ENCODE data around the gene ITGAX. TPM values are rescaled to one million over a fixed set of nuclear protein-coding genes. Genes with fewer than 3 reads are reported as not detected.

Gene ITGAX
- total and polyA plus RNA-seq, 10 of the 15 experiments (the other 5 are each of a cell fraction or from before 2014, with no cell fraction given): 1.6 to 37.9 (median 17.9) TPM

- H3K9me3 ChIP-seq (replicated peaks; ENCODE audit: control insufficient read depth, insufficient read depth, low read length): no peaks in the 10 kb centered on the region; the same call in 2 of the 3 replicates
- ChIA-PET POLR2A (no interaction called here), CTCF (no interaction called here), RAD21 (ENCODE audit: unreplicated experiment) (no interaction called here), SMC1A (ENCODE audit: uncharacterized antibody, unreplicated experiment) (no interaction called here)
- 35% methylated on average over 10 of the region's 10 CpGs for WGBS (ENCODE audit: insufficient coverage, insufficient replicate concordance, low lambda C conversion rate, missing lambda C conversion rate)
- H4K20me1 ChIP-seq (ENCODE audit: control insufficient read depth, insufficient read depth): no peaks in the 10 kb centered on the region
- H3K36me3 ChIP-seq (ENCODE audit: control insufficient read depth in 2 of 2, insufficient read depth in 2 of 2, low read length in 1 of 2): no peaks in the 10 kb centered on the region
- FAIRE-seq (no peak), DNase-seq (ENCODE audit: low read depth, low spot score) (no peak), ATAC-seq (no peak)
- intact Hi-C loops (cut with micrococcal nuclease; ENCODE audit: unreplicated experiment) (no loop called here), in situ Hi-C loops (cut with MboI) (no loop called here)
- BruUV-seq (replicated peaks): no TSS peak
- no peak overlapping the region for H3K9ac ChIP-seq (ENCODE audit: control insufficient read depth, insufficient read depth, low read length)
- H3K4me3 ChIP-seq: no peak overlapping the region
- H3K4me1 ChIP-seq (ENCODE audit: control insufficient read depth, insufficient read depth, low read length): peaks cover 11% of the 10 kb centered on the region
- H3K4me2 ChIP-seq (ENCODE audit: control insufficient read depth, insufficient read depth): no peak overlapping the region
- H3K27ac ChIP-seq (ENCODE audit: control insufficient read depth, insufficient read depth): no peak overlapping the region
- no peak overlapping the region for H2AFZ ChIP-seq (ENCODE audit: control insufficient read depth, low read depth, low read length)
- no peak for TF ChIP-seq E2F8 (IDR thresholded peaks at IDR 0.05; ENCODE audit: low read depth, partially characterized antibody)
- no peak for TF ChIP-seq SRF (IDR thresholded peaks at IDR 0.05; ENCODE audit: low read depth in 2 of 2, low read length in 2 of 2)
- TF ChIP-seq ATF3 (IDR thresholded peaks at IDR 0.05; ENCODE audit: borderline replicate concordance, extremely low read depth, low read depth, low read length): no peak
- TF ChIP-seq ZNF24 (IDR thresholded peaks at IDR 0.05): no peak
- TF ChIP-seq POLR2A (IDR thresholded peaks at IDR 0.05; ENCODE audit: low read depth, low read length): no peak
- no peak for TF ChIP-seq ZNF384 (IDR thresholded peaks at IDR 0.05; ENCODE audit: borderline replicate concordance, low read depth, low read length)
- TF ChIP-seq BACH1 (IDR thresholded peaks at IDR 0.05; ENCODE audit: borderline replicate concordance): no peak
- TF ChIP-seq ZBED1 (IDR thresholded peaks at IDR 0.05; ENCODE audit: borderline replicate concordance): no peak
- no peak for TF ChIP-seq KDM1A (IDR thresholded peaks at IDR 0.05; ENCODE audit: borderline replicate concordance)
- TF ChIP-seq CBX3 (IDR thresholded peaks at IDR 0.05; ENCODE audit: borderline replicate concordance, low read depth): no peak
- no peak for TF ChIP-seq SMARCA5 (IDR thresholded peaks at IDR 0.05)
- TF ChIP-seq SIX5 (IDR thresholded peaks at IDR 0.05; ENCODE audit: low read depth, low read length, severe bottlenecking): no peak
- no peak for TF ChIP-seq BHLHE40 (IDR thresholded peaks at IDR 0.05; ENCODE audit: borderline replicate concordance in 1 of 2, low read depth in 2 of 2, low read length in 1 of 2)
- no peak for TF ChIP-seq TBL1XR1 (IDR thresholded peaks at IDR 0.05; ENCODE audit: low read depth, low read length)
- TF ChIP-seq YBX1 (IDR thresholded peaks at IDR 0.05): no peak
- TF ChIP-seq PBX3 (IDR thresholded peaks at IDR 0.05; ENCODE audit: insufficient replicate concordance, low read depth, low read length): no peak
- TF ChIP-seq MLLT1 (IDR thresholded peaks at IDR 0.05): no peak
- TF ChIP-seq TAF1 (IDR thresholded peaks at IDR 0.05; ENCODE audit: borderline replicate concordance, low read depth, low read length): no peak
- H3K27me3 ChIP-seq (replicated peaks in 1 of 2; ENCODE audit: control insufficient read depth in 2 of 2, insufficient read depth in 2 of 2, low read length in 1 of 2): no peaks in the 10 kb centered on the region; a peak in 1 of 4 replicates
- no peaks in the 10 kb centered on the region for H3K79me2 ChIP-seq (ENCODE audit: control insufficient read depth, insufficient read depth, low read length)
Observed at GRCh38 chr16:31412750-31413149, 57.8 kb downstream of the ITGAX start.

Measured in GM12878 (cell line).